HepG2 (cell line): ENCODE results near the gene DRAP1. TPM values are rescaled to one million over a fixed set of nuclear protein-coding genes. Genes with fewer than 3 reads are reported as not detected.

ENCODE experiments used
- ARID2 ChIP-seq: sonication (generic); formaldehyde crosslinking; IDR thresholded peaks from 2 replicates; pipeline ENCODE4 v1.8.1; 2022; ENCODE audit warnings: mild to moderate bottlenecking, missing genetic modification reagents, borderline replicate concordance
- HMGA1 ChIP-seq: sonication (generic); formaldehyde crosslinking; conservative IDR thresholded peaks from 2 replicates; pipeline ENCODE4 v1.4.0; 2020; ENCODE audit warnings: missing genetic modification reagents
- IRX3 ChIP-seq: sonication (generic); formaldehyde crosslinking; IDR thresholded peaks from 2 replicates; pipeline ENCODE4 v1.8.1; 2023; ENCODE audit warnings: mild to moderate bottlenecking, low read depth, missing genetic modification reagents, borderline replicate concordance
- NCOA2 ChIP-seq: sonication (generic); formaldehyde crosslinking; IDR thresholded peaks from 2 replicates; pipeline ENCODE4 v1.8.0; 2022; ENCODE audit warnings: inconsistent platforms
- NR2C2 ChIP-seq: sonication (generic); formaldehyde crosslinking; IDR thresholded peaks from 2 replicates; pipeline ENCODE4 v1.4.0; 2020; ENCODE audit warnings: missing genetic modification reagents, mild to moderate bottlenecking, moderate library complexity, borderline replicate concordance
- NR2F1 ChIP-seq, 2 experiments: fragments of 450-650 bp in 1 of 2; formaldehyde crosslinking in 1 of 2; IDR thresholded peaks; 2 replicates each; pipeline versions ENCODE4 v1.5.0 to v1.6.1; 2016 to 2020; ENCODE audit warnings: mild to moderate bottlenecking in 1 of 2, missing compliant biosample characterization in 1 of 2, missing genetic modification reagents in 1 of 2, moderate library complexity in 1 of 2
- SALL2 ChIP-seq: sonication (generic); formaldehyde crosslinking; IDR thresholded peaks from 2 replicates; pipeline ENCODE4 v1.8.1; 2023; ENCODE audit warnings: mild to moderate bottlenecking, missing genetic modification reagents, inconsistent platforms
- ZNF235 ChIP-seq: sonication (generic); formaldehyde crosslinking; IDR thresholded peaks from 2 replicates; pipeline ENCODE4 v1.8.1; 2023; ENCODE audit warnings: mild to moderate bottlenecking, missing genetic modification reagents, borderline replicate concordance
- polyA plus RNA-seq, 8 experiments: library from polyadenylated mRNA; depleted of rRNA in 3 of 8; stranded (reverse) in 7 of 8; unstranded in 1 of 8; fragments of >200 nt; fragmentation: Illumina TruSeq in 4 of 8; extraction: Trizol in 4 of 8; gene quantifications; 2 replicates each; pipeline versions ENCODE4 v1.2.1 to v1.2.3, GENCODE V29; 2011 to 2016; ENCODE audit warnings: low read depth in 4 of 8, missing spikeins in 1 of 8, mixed read lengths in 1 of 8; ENCODE audit not compliant: insufficient read depth in 1 of 8
- total RNA-seq, 5 experiments: library from RNA; depleted of rRNA; stranded (reverse); fragments of >200 nt; fragmentation: Illumina TruSeq; extraction: Trizol; gene quantifications; 2 replicates each; pipeline ENCODE4 v1.2.3, GENCODE V29; 2016; ENCODE audit warnings: low read depth in 1 of 5
- TF ChIP-seq, protein P1 (sequence below): sonication (generic); formaldehyde crosslinking; IDR thresholded peaks from 2 replicates; pipeline ENCODE4 v1.4.0; 2020; ENCODE audit warnings: missing genetic modification reagents
- TF ChIP-seq, protein P2 (sequence below): IDR thresholded peaks from 2 replicates; pipeline ENCODE4 v1.6.1; 2012; ENCODE audit warnings: low read depth, low read length, improper control_type of control experiment
- TF ChIP-seq, protein P3 (sequence below): sonication (generic); formaldehyde crosslinking; IDR thresholded peaks from one replicate; pipeline ENCODE4 v1.5.1; 2020; ENCODE audit warnings: mild to moderate bottlenecking, missing genetic modification reagents; ENCODE audit errors: not compliant biosample characterization
- TF ChIP-seq, protein P4 (sequence below): sonication (generic); formaldehyde crosslinking; IDR thresholded peaks from 2 replicates; pipeline ENCODE4 v1.4.0; 2020; ENCODE audit warnings: missing genetic modification reagents, borderline replicate concordance

Gene DRAP1
- total and polyA plus RNA-seq, 2 of the 13 experiments (the other 11 are each of a cell fraction or from before 2014, with no cell fraction given): 46.8 to 52.3 TPM

DNA sequence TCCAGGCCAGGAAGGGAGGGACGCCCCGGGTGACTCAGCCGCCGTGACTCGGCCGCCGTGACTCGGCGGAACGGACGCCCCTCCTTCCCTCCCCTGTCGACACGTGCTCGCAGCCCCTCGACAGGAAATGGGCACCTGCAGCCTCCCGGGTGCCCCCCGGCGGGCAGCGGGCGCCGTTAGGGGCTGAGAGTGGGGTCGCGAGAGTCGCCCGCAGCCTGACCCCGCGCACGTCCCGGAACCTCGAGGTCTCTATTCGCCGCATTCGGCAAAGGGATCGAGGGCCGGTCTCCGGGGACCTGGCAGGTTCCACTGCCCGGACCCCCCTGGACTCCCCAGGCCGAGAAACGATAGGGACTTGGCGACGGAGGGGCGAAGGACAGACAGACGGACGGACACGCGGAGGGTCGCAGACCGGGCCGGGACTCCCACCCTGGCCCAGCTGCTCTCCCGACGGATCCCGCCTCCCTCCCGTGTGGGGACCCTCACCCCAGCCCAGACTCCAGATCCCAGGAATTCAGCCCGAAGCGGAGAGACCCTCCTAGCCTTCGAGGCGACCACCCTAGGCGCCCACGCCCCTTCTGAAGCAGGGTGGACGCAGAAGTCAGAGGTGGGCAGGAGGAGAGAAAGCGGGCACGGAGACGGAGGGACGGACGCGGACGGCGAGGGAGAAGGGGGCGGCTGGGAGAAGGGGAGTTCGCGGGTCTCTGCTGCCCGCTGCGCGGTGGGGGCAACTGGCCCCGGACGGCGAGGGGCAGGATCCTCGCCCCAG lies 19.7 kb upstream of the DRAP1 start (continued):
- TF ChIP-seq, protein P1, sequence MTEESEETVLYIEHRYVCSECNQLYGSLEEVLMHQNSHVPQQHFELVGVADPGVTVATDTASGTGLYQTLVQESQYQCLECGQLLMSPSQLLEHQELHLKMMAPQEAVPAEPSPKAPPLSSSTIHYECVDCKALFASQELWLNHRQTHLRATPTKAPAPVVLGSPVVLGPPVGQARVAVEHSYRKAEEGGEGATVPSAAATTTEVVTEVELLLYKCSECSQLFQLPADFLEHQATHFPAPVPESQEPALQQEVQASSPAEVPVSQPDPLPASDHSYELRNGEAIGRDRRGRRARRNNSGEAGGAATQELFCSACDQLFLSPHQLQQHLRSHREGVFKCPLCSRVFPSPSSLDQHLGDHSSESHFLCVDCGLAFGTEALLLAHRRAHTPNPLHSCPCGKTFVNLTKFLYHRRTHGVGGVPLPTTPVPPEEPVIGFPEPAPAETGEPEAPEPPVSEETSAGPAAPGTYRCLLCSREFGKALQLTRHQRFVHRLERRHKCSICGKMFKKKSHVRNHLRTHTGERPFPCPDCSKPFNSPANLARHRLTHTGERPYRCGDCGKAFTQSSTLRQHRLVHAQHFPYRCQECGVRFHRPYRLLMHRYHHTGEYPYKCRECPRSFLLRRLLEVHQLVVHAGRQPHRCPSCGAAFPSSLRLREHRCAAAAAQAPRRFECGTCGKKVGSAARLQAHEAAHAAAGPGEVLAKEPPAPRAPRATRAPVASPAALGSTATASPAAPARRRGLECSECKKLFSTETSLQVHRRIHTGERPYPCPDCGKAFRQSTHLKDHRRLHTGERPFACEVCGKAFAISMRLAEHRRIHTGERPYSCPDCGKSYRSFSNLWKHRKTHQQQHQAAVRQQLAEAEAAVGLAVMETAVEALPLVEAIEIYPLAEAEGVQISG (CRISPR knock-in tag): peak; percentile 41; the same call in 1 of the 2 replicates
- TF ChIP-seq, protein P2, sequence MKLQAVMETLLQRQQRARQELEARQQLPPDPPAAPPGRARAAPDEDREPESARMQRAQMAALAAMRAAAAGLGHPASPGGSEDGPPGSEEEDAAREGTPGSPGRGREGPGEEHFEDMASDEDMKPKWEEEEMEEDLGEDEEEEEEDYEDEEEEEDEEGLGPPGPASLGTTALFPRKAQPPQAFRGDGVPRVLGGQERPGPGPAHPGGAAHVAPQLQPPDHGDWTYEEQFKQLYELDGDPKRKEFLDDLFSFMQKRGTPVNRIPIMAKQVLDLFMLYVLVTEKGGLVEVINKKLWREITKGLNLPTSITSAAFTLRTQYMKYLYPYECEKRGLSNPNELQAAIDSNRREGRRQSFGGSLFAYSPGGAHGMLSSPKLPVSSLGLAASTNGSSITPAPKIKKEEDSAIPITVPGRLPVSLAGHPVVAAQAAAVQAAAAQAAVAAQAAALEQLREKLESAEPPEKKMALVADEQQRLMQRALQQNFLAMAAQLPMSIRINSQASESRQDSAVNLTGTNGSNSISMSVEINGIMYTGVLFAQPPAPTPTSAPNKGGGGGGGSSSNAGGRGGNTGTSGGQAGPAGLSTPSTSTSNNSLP: no peak
- TF ChIP-seq ZNF235 (CRISPR knock-in tag) (no peak), HMGA1 (CRISPR knock-in tag) (no peak), IRX3 (no peak), NCOA2 (CRISPR knock-in tag) (peak; percentile 21; the same call in 1 of the 2 replicates), NR2F1 (CRISPR knock-in tag; IDR thresholded peaks at IDR 0.05) (no peak), SALL2 (no peak), NR2C2 (CRISPR knock-in tag) (no peak), ARID2 (CRISPR knock-in tag) (peak; percentile 91)
- TF ChIP-seq, protein P3, sequence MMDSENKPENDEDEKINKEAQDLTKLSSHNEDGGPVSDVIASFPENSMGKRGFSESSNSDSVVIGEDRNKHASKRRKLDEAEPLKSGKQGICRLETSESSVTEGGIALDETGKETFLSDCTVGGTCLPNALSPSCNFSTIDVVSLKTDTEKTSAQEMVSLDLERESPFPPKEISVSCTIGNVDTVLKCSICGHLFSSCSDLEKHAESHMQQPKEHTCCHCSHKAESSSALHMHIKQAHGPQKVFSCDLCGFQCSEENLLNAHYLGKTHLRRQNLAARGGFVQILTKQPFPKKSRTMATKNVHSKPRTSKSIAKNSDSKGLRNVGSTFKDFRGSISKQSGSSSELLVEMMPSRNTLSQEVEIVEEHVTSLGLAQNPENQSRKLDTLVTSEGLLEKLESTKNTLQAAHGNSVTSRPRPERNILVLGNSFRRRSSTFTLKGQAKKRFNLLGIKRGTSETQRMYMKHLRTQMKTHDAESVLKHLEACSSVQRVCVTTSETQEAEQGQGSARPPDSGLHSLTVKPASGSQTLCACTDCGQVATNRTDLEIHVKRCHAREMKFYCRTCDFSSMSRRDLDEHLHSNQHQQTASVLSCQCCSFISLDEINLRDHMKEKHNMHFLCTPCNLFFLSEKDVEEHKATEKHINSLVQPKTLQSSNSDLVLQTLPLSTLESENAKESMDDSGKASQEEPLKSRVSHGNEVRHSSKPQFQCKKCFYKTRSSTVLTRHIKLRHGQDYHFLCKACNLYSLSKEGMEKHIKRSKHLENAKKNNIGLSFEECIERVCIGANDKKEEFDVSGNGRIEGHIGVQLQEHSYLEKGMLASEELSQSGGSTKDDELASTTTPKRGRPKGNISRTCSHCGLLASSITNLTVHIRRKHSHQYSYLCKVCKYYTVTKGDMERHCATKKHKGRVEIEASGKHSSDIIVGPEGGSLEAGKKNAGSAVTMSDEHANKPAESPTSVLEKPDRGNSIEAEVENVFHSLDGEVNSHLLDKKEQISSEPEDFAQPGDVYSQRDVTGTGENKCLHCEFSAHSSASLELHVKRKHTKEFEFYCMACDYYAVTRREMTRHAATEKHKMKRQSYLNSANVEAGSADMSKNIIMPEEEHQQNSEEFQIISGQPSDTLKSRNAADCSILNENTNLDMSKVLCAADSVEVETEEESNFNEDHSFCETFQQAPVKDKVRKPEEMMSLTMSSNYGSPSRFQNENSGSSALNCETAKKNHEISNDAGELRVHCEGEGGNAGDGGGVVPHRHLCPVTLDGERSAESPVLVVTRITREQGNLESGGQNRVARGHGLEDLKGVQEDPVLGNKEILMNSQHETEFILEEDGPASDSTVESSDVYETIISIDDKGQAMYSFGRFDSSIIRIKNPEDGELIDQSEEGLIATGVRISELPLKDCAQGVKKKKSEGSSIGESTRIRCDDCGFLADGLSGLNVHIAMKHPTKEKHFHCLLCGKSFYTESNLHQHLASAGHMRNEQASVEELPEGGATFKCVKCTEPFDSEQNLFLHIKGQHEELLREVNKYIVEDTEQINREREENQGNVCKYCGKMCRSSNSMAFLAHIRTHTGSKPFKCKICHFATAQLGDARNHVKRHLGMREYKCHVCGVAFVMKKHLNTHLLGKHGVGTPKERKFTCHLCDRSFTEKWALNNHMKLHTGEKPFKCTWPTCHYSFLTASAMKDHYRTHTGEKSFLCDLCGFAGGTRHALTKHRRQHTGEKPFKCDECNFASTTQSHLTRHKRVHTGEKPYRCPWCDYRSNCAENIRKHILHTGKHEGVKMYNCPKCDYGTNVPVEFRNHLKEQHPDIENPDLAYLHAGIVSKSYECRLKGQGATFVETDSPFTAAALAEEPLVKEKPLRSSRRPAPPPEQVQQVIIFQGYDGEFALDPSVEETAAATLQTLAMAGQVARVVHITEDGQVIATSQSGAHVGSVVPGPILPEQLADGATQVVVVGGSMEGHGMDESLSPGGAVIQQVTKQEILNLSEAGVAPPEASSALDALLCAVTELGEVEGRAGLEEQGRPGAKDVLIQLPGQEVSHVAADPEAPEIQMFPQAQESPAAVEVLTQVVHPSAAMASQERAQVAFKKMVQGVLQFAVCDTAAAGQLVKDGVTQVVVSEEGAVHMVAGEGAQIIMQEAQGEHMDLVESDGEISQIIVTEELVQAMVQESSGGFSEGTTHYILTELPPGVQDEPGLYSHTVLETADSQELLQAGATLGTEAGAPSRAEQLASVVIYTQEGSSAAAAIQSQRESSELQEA: peak; percentile 59
- TF ChIP-seq, protein P4, sequence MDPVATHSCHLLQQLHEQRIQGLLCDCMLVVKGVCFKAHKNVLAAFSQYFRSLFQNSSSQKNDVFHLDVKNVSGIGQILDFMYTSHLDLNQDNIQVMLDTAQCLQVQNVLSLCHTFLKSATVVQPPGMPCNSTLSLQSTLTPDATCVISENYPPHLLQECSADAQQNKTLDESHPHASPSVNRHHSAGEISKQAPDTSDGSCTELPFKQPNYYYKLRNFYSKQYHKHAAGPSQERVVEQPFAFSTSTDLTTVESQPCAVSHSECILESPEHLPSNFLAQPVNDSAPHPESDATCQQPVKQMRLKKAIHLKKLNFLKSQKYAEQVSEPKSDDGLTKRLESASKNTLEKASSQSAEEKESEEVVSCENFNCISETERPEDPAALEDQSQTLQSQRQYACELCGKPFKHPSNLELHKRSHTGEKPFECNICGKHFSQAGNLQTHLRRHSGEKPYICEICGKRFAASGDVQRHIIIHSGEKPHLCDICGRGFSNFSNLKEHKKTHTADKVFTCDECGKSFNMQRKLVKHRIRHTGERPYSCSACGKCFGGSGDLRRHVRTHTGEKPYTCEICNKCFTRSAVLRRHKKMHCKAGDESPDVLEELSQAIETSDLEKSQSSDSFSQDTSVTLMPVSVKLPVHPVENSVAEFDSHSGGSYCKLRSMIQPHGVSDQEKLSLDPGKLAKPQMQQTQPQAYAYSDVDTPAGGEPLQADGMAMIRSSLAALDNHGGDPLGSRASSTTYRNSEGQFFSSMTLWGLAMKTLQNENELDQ: no peak
